B cell (primary cell): ENCODE measurements around the gene CCDC175.

Source experiments
- CTCF ChIP-seq: fragments of 200-600 bp; IDR thresholded peaks from one replicate; pipeline ENCODE4 v1.8.0; 2022; ENCODE audit warnings: antibody characterized with exemption, mild to moderate bottlenecking
- EZH2 ChIP-seq: IDR thresholded peaks from 2 replicates; pipeline ENCODE4 v1.6.1; 2012; ENCODE audit warnings: borderline replicate concordance, low read depth, mild to moderate bottlenecking, moderate library complexity, low read length; ENCODE audit not compliant: insufficient read depth, poor library complexity, severe bottlenecking

GRCh38 chr14:59543873-59544272 is 32.7 kb downstream of the CCDC175 start:
- TF ChIP-seq CTCF (no peak), EZH2 (no peak)
